Activated naive CD4-positive, alpha-beta T cell treated with anti-CD3 and anti-CD28 coated beads for 36 hours (primary cell): ENCODE data around the gene EDIL3. TPM values are rescaled to one million over a fixed set of nuclear protein-coding genes. Genes with fewer than 3 reads are reported as not detected.

ENCODE experiments used
- CTCF ChIA-PET: fragments of 350-600 bp; sonication (Branson Sonifier 250); formaldehyde crosslinking; loops from one replicate; lab custom pipeline; 2021; ENCODE audit warnings: antibody characterized with exemption; lab: Charles Lee
- DNase-seq: peaks from one replicate; pipeline ENCODE4 v3.0.0-alpha.2; 2020
- H3K27ac Mint-ChIP-seq: one replicate; pipeline ENCODE4 v1.8.0; 2021; ENCODE audit warnings: mild to moderate bottlenecking, mixed read lengths
- H3K27me3 Mint-ChIP-seq: one replicate; pipeline ENCODE4 v1.8.0; 2021; ENCODE audit warnings: low read depth, mixed read lengths
- H3K36me3 Mint-ChIP-seq: one replicate; pipeline ENCODE4 v1.8.0; 2021; ENCODE audit warnings: low read depth, mixed read lengths
- H3K4me1 Mint-ChIP-seq: one replicate; pipeline ENCODE4 v1.8.0; 2021; ENCODE audit warnings: low read depth, mixed read lengths
- H3K4me3 Mint-ChIP-seq: one replicate; pipeline ENCODE4 v1.8.0; 2021; ENCODE audit warnings: mild to moderate bottlenecking, moderate library complexity, mixed read lengths
- H3K9me3 Mint-ChIP-seq: one replicate; pipeline ENCODE4 v1.8.0; 2021; ENCODE audit warnings: mixed read lengths
- intact Hi-C: fragments of 100-400 bp; cut with micrococcal nuclease; formaldehyde crosslinking; loops from one replicate; pipeline ENCODE4 v1.15.1; 2023
- total RNA-seq, 2 experiments: library from RNA; stranded (reverse); gene quantifications; one replicate each; pipeline ENCODE4 v1.2.3, GENCODE V29; 2021

EDIL3 gene
- total RNA-seq, 2 experiments from 2014 or later, result not detected

- Mint-ChIP-seq H3K9me3 (no peaks in the 10 kb centered on the region), H3K4me3 (no peak overlapping the region), H3K36me3 (no peaks in the 10 kb centered on the region), H3K27me3 (no peaks in the 10 kb centered on the region), H3K4me1 (no peaks in the 10 kb centered on the region), H3K27ac (no peak overlapping the region)
- no peak for DNase-seq
- CTCF ChIA-PET, result no interaction called here
- intact Hi-C loops, result no loop called here
Measured at GRCh38 chr5:84260939-84261338, 123.7 kb downstream of the EDIL3 start.

DNA sequence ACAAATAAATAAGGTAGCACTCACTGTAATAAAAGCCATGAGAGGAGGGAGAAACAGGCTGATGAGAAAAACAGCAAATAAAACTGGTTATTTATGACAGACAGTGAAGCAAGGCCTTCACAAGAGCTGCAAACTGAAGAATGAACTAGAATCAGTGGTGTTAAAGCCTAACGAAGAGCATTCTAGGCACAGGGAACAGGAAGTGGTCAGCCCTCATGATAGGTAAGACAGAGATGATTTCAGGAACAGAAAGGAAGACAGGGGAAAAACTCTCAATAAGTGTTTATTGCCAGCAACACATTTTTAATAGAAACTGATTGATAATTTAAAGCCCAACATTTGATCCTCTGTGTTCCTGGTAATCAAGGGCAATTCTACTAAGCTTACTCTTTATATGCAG, 124.5 kb downstream of the EDIL3 start:
- Mint-ChIP-seq H3K9me3 (no peaks in the 10 kb centered on the region), H3K27me3 (no peaks in the 10 kb centered on the region), H3K27ac (no peak overlapping the region), H3K4me3 (no peak overlapping the region), H3K36me3 (no peaks in the 10 kb centered on the region), H3K4me1 (no peaks in the 10 kb centered on the region)
- intact Hi-C loops, result no loop called here
- CTCF ChIA-PET, result no interaction called here
- no peak for DNase-seq

DNA sequence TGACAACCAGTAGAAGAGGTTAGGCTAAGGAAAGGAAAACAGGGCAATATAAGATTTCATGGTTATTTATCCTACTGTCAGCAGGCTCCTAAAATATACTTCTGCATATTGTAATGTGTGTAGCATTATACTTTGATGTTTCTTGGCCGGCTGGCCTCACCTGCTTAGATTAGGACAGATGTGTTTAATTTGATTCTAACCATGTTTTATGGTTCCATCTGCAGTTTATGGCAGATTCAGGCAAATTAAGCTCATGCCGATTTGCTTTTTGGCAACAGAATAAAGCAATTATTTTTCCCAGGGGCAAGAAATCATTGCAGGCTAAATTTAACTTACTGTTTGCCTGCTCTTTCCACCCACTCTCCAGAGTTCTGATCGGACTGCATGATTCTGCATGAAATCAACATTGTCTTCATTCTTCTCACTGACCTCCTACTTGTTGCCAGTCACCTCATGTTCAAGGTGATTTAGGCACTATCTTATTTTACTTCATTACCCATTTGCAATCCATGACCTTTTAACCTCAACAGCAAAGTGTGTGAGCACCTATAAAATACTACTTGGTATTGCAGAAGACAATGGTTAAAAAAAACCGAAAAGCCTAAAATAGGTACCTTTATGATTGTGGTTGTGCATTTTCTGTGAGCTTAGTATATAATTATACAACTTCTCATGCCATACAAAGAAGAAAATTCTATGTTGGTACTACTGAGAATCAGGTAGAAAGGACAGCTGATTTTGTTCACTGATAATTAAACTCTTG, 125.2 kb downstream of the EDIL3 start:
- Mint-ChIP-seq H3K9me3 (no peaks in the 10 kb centered on the region), H3K27ac (no peak overlapping the region), H3K4me1 (no peaks in the 10 kb centered on the region), H3K27me3 (no peaks in the 10 kb centered on the region), H3K4me3 (no peak overlapping the region), H3K36me3 (no peaks in the 10 kb centered on the region)
- DNase-seq, result no peak
- CTCF ChIA-PET, result interaction anchor here (0.6 kb wide), 1 partner anchor 828 kb away, joined by 4 read pairs; no protein-coding TSS in a partner anchor
- intact Hi-C loops, result loop anchor here (5.0 kb wide), 1 partner anchor 332 kb away; no protein-coding TSS in a partner anchor

GRCh38 chr5:84257061-84257460, 127.6 kb downstream of the EDIL3 start:
- H3K9me3 Mint-ChIP-seq, result no peaks in the 10 kb centered on the region
- H3K4me1 Mint-ChIP-seq, result no peaks in the 10 kb centered on the region
- CTCF ChIA-PET, result no interaction called here
- H3K4me3 Mint-ChIP-seq, result no peak overlapping the region
- no peaks in the 10 kb centered on the region for H3K36me3 Mint-ChIP-seq
- DNase-seq, result no peak
- no peaks in the 10 kb centered on the region for H3K27me3 Mint-ChIP-seq
- no peak overlapping the region for H3K27ac Mint-ChIP-seq
- intact Hi-C loops, result loop anchor here (5.0 kb wide), 1 partner anchor 330 kb away; no protein-coding TSS in a partner anchor

- H3K4me1 Mint-ChIP-seq, result no peaks in the 10 kb centered on the region
- CTCF ChIA-PET, result no interaction called here
- H3K4me3 Mint-ChIP-seq, result no peak overlapping the region
- H3K9me3 Mint-ChIP-seq, result no peaks in the 10 kb centered on the region
- intact Hi-C loops, result loop anchor here (5.0 kb wide), 1 partner anchor 328 kb away; no protein-coding TSS in a partner anchor
- no peaks in the 10 kb centered on the region for H3K27me3 Mint-ChIP-seq
- H3K36me3 Mint-ChIP-seq, result no peaks in the 10 kb centered on the region
- H3K27ac Mint-ChIP-seq, result no peak overlapping the region
- no peak for DNase-seq
Measured at GRCh38 chr5:84255315-84255714, 129.4 kb downstream of the EDIL3 start.

- no peak for DNase-seq
- no peaks in the 10 kb centered on the region for H3K4me1 Mint-ChIP-seq
- no peaks in the 10 kb centered on the region for H3K9me3 Mint-ChIP-seq
- H3K4me3 Mint-ChIP-seq, result no peak overlapping the region
- H3K27me3 Mint-ChIP-seq, result peaks cover 2% of the 10 kb centered on the region
- H3K36me3 Mint-ChIP-seq, result no peaks in the 10 kb centered on the region
- CTCF ChIA-PET, result no interaction called here
- intact Hi-C loops, result no loop called here
- no peak overlapping the region for H3K27ac Mint-ChIP-seq
Measured at GRCh38 chr5:84253946-84254345, 130.7 kb downstream of the EDIL3 start.

DNA sequence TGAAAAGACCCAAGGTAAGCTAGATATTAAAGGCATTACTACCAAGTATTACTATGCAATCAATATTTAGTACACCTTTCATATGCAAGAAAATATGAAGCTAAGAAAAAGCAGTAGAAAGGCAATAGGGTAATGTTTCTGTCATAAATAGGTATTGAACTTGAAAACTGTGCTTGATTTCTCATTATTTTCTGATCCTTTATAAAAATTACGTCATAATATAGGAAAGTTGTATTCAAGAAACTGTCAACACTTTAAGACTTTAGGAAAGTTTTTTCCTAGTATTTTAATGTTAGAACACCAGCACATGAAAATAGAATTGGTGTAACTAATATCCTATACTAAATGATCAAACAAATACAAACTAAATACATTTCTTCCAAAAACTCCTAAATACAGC, 133.2 kb downstream of the EDIL3 start:
- DNase-seq, result no peak
- Mint-ChIP-seq H3K4me1 (no peaks in the 10 kb centered on the region), H3K4me3 (no peak overlapping the region), H3K27me3 (peaks cover 2% of the 10 kb centered on the region), H3K9me3 (no peaks in the 10 kb centered on the region), H3K36me3 (no peaks in the 10 kb centered on the region), H3K27ac (no peak overlapping the region)
- intact Hi-C loops, result no loop called here
- CTCF ChIA-PET, result no interaction called here

DNA sequence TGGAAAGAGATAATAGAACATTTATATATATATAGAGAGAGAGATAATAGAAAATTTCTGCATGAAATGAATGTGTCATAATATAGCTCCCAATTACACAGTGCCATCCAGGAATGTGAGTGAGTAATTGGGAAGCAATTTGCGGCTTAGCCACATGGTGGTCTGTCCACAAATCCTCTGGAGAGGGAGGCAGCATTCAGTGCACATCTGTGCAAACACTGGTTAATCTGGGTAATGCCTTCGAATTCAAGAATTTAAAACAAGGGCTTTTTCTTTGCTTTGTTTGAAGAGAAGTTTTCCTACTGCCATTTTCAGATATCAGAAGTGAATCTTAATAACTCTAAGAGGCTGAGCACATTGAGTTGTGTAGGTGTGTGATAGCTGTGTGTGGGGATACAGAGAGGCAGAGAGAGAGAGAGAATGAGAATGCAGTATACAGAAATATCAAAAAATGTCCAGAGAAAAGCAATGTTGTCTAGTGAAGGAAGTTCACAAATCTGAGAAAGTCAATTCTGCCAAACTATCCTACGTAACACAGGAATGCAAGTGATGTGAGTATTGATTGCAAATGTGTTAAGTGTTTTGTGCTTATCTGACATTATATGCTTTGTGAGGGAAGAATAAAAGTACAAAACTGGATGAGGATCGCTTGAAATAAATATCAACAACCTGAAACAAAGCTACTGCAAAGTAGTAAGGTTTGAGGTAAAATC, 134.6 kb downstream of the EDIL3 start:
- no peak for DNase-seq
- H3K4me3 Mint-ChIP-seq, result no peak overlapping the region
- no peak overlapping the region for H3K27ac Mint-ChIP-seq
- H3K4me1 Mint-ChIP-seq, result no peaks in the 10 kb centered on the region
- H3K36me3 Mint-ChIP-seq, result no peaks in the 10 kb centered on the region
- intact Hi-C loops, result no loop called here
- H3K9me3 Mint-ChIP-seq, result no peaks in the 10 kb centered on the region
- CTCF ChIA-PET, result no interaction called here
- peaks cover 2% of the 10 kb centered on the region for H3K27me3 Mint-ChIP-seq

DNA sequence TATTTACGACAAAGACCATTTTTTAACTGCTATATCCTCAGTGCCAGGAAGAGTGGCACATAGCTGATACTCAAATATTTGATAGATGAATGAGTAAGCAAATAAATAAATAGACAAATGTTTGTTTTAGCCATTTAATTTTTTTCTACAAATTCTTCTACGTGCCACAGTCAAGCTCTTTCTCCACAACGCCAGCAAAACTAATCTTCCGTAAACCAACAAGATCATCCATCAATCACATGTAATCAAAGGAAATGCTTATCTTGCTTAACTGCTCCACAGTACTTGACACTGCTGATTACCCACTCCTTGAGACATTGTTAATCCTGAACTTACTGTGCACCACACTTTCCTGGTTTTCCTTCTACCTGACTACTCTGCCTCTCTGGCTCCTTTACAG, 136.7 kb downstream of the EDIL3 start:
- CTCF ChIA-PET, result no interaction called here
- Mint-ChIP-seq H3K4me1 (no peaks in the 10 kb centered on the region), H3K36me3 (no peaks in the 10 kb centered on the region), H3K4me3 (no peak overlapping the region), H3K27ac (no peak overlapping the region), H3K27me3 (peaks cover 2% of the 10 kb centered on the region), H3K9me3 (no peaks in the 10 kb centered on the region)
- DNase-seq, result no peak
- intact Hi-C loops, result no loop called here

DNA sequence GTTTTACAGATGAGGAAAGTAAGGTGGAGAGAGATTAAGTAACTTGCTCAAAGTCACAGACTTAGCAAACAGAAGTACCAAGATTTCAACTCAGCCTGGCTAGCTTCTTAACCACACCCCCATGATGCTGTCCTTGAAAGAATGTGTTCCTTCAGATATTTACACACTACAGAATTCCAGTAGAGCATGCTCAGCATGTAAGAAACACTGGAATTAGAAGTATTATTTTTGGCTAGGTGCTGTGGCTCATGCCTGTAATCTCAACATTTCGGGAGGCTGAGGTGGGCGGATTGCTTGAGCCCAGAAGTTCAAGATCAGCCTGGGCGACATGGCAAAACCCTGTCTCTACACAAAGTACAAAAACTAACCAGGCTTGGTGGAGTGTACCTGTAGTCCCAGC, 142.4 kb downstream of the EDIL3 start:
- H3K4me1 Mint-ChIP-seq, result no peaks in the 10 kb centered on the region
- DNase-seq, result no peak
- no peak overlapping the region for H3K4me3 Mint-ChIP-seq
- no peaks in the 10 kb centered on the region for H3K27me3 Mint-ChIP-seq
- CTCF ChIA-PET, result interaction anchor here (0.6 to 0.7 kb wide), 2 partner anchors 38 to 164 kb away, joined by 4 to 5 read pairs; no protein-coding TSS in a partner anchor
- no peaks in the 10 kb centered on the region for H3K9me3 Mint-ChIP-seq
- intact Hi-C loops, result no loop called here
- no peak overlapping the region for H3K27ac Mint-ChIP-seq
- H3K36me3 Mint-ChIP-seq, result no peaks in the 10 kb centered on the region

GRCh38 chr5:84239494-84239893, 145.2 kb downstream of the EDIL3 start:
- no peak for DNase-seq
- Mint-ChIP-seq H3K36me3 (no peaks in the 10 kb centered on the region), H3K27ac (no peak overlapping the region), H3K27me3 (no peaks in the 10 kb centered on the region), H3K9me3 (no peaks in the 10 kb centered on the region), H3K4me3 (no peak overlapping the region), H3K4me1 (no peaks in the 10 kb centered on the region)
- CTCF ChIA-PET, result no interaction called here
- intact Hi-C loops, result no loop called here

GRCh38 chr5:84237126-84237525, 147.6 kb downstream of the EDIL3 start:
- CTCF ChIA-PET, result no interaction called here
- H3K9me3 Mint-ChIP-seq, result no peaks in the 10 kb centered on the region

GRCh38 chr5:84231433-84231832, 153.2 kb downstream of the EDIL3 start:
- DNase-seq, result no peak
- no peak overlapping the region for H3K4me3 Mint-ChIP-seq
- no peaks in the 10 kb centered on the region for H3K4me1 Mint-ChIP-seq
- no peak overlapping the region for H3K27ac Mint-ChIP-seq
- intact Hi-C loops, result no loop called here
- H3K9me3 Mint-ChIP-seq, result peaks cover 2% of the 10 kb centered on the region
- H3K36me3 Mint-ChIP-seq, result no peaks in the 10 kb centered on the region
- CTCF ChIA-PET, result no interaction called here
- no peaks in the 10 kb centered on the region for H3K27me3 Mint-ChIP-seq

More at GRCh38 chr5:84237126-84237525, 147.6 kb downstream of the EDIL3 start:
- H3K27ac Mint-ChIP-seq, result no peak overlapping the region
- H3K36me3 Mint-ChIP-seq, result no peaks in the 10 kb centered on the region
- no peak for DNase-seq
- H3K4me1 Mint-ChIP-seq, result no peaks in the 10 kb centered on the region
- H3K27me3 Mint-ChIP-seq, result no peaks in the 10 kb centered on the region
- no peak overlapping the region for H3K4me3 Mint-ChIP-seq
- intact Hi-C loops, result no loop called here
